ENCODE data around the gene PPP1R3G.

- TF ChIP-seq EZH2 (IDR thresholded peaks at IDR 0.05; ENCODE audit: insufficient read depth, low read length) (no peak), CTCF (IDR thresholded peaks at IDR 0.05; ENCODE audit: insufficient read depth, low read depth, low read length) (no peak)
Observed at GRCh38 chr6:5102267-5102970, 17.3 kb downstream of the PPP1R3G start.

Measured in astrocyte (in vitro differentiated cells and primary cell).